GM18870 (cell line): ENCODE measurements around the gene PLA2G2A.
"Not testable (repeated sequence)": the region's sequence is repeated elsewhere in the genome, so short reads cannot be mapped to it uniquely, and the experiment has no call there.

Experiments
- ATAC-seq: cut with Tn5 transposase; IDR thresholded peaks from one replicate; pipeline ENCODE4 v1.9.1; 2021; ENCODE audit warnings: moderate library complexity; ENCODE audit not compliant: unreplicated experiment

The PLA2G2A gene

DNA sequence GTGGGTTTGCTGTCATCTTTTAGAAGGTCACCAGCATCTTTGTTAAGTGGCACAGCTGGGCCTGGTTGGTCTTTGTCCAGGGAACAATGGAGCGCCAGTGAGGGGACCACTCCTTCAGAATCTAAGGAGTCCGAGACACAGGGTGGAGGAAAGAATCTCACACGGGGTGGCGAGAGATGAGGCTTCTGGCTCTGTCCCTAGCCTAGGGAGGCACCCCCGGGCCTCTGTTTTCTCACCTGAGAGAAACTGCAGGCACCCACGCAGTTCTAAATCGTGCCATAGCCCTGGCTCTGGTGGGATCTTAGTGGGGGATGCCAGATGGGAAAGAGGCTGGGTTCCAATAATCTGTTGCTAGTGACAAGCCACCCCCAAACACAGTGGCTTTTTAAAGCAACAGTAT, 45.1 kb downstream of the PLA2G2A start:
- ATAC-seq: no peak

DNA sequence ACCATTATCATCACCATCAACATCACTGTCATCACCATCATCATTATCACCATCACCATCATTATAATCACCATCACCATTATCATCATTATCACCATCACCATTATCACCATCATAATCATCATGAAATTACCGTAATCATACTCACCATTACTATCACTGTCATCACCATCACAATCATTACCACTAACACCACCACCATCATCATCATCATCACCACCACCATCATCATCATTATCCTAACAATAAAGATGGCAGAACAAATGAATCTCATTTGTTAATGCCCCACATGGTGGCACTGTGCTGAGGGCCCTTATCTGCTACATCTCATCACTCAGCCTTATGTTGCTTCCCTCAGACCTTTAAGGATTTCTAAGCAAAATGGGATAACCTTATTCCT, 46.6 kb downstream of the PLA2G2A start:
- ATAC-seq: no peak

DNA sequence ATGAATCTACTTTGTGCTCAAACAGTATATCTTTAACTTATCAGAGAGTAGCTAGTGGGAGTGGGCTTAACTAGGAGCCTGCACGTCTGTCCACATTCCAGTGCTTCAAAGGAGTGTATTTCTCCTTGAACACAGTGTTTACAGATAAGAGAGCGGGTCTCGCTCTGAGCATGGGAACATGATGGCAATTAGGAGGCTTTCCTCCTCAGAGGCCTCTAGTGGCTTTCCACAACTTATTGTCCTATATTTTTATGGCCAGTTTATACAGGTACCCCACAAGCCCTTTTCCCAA, 52.3 kb downstream of the PLA2G2A start:
- ATAC-seq: not testable (repeated sequence)

DNA sequence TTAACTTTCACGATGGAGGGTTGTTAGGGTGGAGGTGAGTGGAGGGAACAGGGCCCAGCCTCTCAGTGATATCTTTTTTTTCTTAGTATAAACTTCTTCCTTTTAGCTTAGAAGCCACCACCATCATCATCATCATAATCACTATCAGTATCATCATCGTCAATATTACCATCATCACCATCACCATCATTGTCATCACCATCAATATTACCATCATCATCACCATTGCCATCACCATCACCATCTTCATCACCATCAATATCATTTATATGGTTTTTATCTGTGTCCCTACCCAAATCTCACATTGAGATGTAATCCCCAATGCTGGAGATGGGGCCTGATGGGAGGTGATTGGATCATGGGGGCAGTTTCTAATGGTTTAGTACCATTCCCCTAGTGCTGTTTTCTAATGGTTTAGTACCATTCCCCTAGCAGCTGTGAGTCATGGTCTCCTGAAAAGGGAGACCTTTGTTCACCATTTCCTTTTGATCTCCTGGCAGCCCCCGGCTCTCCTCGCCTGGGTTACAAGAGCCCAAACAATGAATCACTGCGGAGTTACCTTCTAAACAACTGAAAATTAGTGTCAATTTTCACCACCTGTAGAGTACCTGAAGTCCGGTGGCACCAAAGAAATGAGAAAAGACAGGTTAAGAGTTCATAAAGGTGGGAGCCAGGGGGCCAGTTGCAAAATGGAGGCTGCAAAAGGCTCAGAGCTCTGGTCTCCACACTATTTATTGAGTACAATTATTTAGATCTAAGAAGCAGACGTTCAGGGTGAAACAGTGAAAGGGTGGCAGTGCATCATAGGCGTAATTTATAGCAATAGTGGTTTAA, 52.9 kb downstream of the PLA2G2A start:
- ATAC-seq: no peak
